Fibroblast of villous mesenchyme (primary cell): Measurements from ENCODE around the gene SMURF1. TPM values are rescaled to one million over a fixed set of nuclear protein-coding genes. Genes with fewer than 3 reads are reported as not detected.

Experiments used
- DNase-seq: peaks from one replicate; pipeline ENCODE4 v3.0.0-alpha.2; 2010; ENCODE audit warnings: low read depth
- H3K4me3 ChIP-seq: 2 replicates; pipeline ENCODE4 v1.5.1; 2011; ENCODE audit warnings: low read depth, mild to moderate bottlenecking, low read length
- total RNA-seq: library from RNA; depleted of rRNA; stranded (reverse); fragments of >200 nt; gene quantifications from 2 replicates; pipeline ENCODE4 v1.2.3, GENCODE V29; 2012
- TF ChIP-seq, protein P1 (sequence below): IDR thresholded peaks from 2 replicates; pipeline ENCODE4 v1.5.1; 2012; ENCODE audit warnings: low read depth, mild to moderate bottlenecking, low read length; ENCODE audit not compliant: insufficient read depth

The SMURF1 gene
- total RNA-seq, 1 donor = 29.8 TPM

DNA sequence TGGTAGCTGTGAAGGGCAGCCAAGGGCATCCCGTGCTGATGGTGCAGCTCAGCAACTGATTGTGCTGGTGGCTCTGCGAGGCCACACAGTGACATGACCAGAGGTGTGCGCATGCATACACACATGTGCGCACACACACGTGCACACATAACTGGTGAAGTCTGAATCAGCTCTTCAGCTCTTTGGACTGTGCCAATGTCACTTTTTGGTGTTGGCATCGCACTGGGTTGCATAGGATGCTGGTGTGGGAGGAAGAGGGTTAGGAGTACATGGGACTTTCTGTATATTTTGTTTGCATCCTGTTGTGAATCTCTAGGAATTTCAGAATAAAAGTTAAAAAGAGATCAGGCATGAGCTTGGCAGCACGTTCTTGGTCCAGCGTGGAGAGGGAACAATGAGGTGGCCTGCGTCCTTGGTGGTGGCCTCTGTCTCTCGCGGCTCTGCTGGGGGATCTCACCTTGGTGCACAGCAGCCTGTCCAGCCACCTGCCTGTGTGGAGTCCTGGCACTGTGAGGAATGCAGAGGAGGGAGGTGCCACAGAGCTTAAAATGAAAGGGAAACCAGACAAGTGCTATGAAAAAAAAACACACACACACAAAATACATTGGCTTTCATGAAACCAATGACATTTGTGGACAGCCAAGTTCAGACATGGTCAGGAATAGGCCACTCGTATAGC lies 141.6 kb downstream of the SMURF1 start:
- no peak for DNase-seq
- TF ChIP-seq, protein P1, sequence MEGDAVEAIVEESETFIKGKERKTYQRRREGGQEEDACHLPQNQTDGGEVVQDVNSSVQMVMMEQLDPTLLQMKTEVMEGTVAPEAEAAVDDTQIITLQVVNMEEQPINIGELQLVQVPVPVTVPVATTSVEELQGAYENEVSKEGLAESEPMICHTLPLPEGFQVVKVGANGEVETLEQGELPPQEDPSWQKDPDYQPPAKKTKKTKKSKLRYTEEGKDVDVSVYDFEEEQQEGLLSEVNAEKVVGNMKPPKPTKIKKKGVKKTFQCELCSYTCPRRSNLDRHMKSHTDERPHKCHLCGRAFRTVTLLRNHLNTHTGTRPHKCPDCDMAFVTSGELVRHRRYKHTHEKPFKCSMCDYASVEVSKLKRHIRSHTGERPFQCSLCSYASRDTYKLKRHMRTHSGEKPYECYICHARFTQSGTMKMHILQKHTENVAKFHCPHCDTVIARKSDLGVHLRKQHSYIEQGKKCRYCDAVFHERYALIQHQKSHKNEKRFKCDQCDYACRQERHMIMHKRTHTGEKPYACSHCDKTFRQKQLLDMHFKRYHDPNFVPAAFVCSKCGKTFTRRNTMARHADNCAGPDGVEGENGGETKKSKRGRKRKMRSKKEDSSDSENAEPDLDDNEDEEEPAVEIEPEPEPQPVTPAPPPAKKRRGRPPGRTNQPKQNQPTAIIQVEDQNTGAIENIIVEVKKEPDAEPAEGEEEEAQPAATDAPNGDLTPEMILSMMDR = no peak
- H3K4me3 ChIP-seq = no peak overlapping the region

DNA sequence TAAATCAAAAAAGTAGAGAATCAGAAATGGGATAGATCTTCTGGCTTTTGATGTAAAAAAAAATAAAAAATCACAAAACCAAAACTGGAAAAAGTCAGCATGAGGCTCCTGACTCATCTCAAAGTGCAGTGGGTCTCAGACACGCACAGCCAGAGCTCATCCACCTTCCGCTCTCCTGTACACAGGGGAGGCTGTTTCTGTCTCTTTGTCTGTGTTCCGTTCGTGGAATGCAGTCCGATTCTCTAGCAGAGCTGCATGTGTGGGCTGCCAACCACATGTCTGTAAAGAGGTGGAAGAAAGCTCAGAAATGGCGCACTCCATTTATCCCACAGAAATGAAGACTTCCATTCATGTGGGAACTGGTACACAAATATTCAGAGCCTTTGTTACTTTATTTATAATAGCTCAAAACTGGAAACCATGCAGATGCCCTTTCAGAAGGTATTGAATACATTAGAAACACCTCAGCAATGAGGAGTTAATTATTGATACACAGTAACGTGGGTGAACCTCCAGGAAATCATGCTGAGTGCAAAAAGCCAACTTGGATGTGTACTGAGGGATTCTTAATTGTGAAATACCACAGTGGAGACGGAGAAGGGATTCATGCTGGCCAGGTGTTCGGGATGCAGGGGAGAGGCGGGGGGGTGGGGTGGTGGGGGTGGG lies 142.3 kb downstream of the SMURF1 start:
- no peak overlapping the region for H3K4me3 ChIP-seq
- no peak for DNase-seq
- TF ChIP-seq, protein P1 = no peak

DNA sequence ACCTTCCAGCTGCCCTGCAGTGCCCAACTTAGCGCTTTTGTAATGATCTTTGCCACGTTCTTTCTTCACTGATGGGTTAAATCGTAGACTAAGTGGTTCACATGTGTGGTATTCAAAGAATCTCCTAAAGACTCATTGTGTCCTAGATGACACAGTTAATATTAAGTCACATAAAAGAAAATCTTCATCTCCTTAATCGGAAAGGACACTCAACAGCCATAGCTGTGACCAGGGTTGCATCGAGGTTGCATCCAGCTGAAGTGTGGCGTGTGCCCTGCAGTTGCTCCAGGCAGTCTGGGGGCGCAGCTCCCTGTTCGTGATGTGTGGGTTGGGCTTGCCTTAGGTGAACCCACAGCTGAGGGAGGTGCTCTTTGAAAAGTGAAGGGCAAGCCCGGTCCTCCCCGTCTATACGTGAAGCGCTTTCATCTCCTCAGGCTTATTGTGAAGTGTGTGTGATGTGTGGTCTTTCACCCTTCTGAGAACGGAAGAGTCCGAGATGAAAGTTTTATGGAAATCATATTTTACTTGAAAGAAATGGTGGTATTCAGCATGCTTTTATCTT lies 142.9 kb downstream of the SMURF1 start:
- no peak for DNase-seq
- H3K4me3 ChIP-seq = no peak overlapping the region
- TF ChIP-seq, protein P1 = no peak

DNA sequence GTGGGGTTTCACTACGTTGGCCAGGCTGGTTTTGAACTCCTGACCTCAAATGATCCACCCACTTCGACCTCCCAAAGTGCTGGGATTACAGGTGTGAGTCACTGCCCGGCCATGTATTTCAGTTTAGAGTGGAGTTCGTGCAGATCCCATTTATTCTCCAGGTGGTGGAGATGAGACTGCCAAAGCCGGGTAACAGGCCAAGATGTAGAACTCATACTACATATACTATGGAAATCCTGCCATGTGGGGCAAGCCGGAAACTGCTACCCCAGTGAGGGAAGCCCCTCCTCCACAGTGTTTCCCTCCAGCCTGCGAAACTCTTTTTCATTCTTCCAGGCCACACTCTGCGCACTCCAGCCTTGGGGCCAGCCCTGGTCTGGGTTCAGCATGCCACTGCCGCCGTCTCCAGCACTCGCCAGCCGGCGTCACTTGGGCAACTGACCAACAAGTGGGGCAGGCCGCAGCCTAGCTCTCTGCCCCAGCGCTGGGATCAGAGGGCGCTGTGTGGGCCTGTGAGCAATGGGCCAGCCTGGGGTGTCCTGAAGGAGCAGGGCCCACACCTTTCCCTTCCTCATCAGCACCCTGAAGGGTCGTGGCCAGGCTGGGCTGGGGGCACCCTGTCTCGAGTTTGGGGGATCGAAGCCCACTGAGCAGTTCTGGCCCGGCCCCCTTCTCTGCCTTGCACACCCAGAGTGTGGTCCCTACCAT lies 143.6 kb downstream of the SMURF1 start:
- no peak for DNase-seq
- TF ChIP-seq, protein P1 = no peak
- H3K4me3 ChIP-seq = no peak overlapping the region

DNA sequence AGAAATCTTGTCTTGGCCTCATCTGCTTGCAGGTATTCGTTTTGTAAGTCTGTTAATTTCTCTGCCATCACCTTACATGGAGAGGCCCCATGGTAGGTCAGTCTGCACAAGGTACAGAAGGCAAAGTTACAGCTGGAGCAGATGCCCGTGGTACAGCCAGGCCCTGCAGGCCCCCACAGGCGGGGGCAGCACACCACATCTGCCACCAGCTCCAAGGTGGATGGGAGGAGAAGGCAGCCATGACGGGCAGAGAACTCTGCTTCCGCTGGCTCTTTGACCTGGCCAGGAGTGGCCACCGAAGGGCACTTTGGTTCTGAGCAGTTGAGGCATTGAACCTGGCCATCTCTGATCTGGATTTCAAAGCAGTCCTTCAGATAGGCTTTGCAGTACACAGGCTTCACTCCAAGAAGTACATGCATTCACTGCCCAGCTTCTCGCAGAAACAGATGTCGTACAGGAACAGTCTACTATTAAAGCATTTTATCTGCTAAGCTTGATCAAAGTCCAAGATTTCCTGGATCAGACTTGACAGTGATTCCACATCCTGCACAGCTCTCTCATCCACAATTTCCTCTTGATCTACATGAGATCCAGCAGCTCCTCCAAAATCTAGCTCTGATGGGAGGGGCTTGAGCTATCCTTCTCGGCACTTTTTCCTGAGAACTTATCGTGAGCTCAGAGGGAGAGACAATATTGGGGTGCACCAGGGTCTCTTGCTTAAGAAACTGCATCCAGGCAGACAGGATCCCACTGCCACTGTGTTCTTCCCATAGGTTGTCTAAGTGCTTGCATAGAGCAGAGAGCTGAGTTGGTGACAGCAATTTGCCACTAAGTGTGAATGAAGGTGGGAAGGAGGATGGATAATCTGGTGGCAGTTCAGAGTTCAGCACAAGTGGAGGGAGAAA lies 144.8 kb downstream of the SMURF1 start:
- TF ChIP-seq, protein P1 = no peak
- no peak for DNase-seq
- H3K4me3 ChIP-seq = no peak overlapping the region

DNA sequence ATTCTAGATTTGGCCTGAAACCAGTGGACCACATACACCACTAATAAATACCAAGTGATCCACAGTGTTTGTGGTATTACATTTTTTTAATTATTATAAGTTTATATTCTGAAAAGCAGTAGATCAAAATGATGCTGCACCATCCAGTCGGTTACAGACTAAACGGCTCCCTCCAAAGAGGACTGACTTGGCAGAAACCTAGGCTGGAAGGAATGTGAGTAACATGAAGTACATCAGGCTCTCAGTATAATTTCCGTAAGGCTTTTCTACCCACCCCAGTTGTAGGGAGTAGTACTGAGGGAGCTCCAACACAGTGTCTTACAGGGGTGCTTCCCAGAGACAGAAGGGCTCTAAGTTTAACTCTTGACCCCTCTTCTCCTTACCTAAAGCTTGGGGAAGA lies 146.1 kb downstream of the SMURF1 start:
- H3K4me3 ChIP-seq = no peak overlapping the region
- DNase-seq = no peak
- TF ChIP-seq, protein P1 = no peak
